K562 (cell line): ENCODE measurements around the gene KCNK4.

Experiments
- BRD4 ChIP-seq: fragments of 200-600 bp; sonication (generic); IDR thresholded peaks from 2 replicates; pipeline ENCODE4 v1.6.1; 2017; ENCODE audit warnings: inconsistent platforms
- GATA2 ChIP-seq: sonication (generic); formaldehyde crosslinking; IDR thresholded peaks from 2 replicates; pipeline ENCODE4 v1.4.0; 2020; ENCODE audit warnings: mild to moderate bottlenecking, missing genetic modification reagents
- REST ChIP-seq, 2 experiments: fragments of 450-650 bp; formaldehyde crosslinking in 1 of 2; IDR thresholded peaks; 2 replicates each; pipeline versions ENCODE4 v1.4.0 to v1.6.1; 2014 to 2020; ENCODE audit warnings: mild to moderate bottlenecking in 2 of 2, borderline replicate concordance in 1 of 2, low read depth in 1 of 2
- TF ChIP-seq, protein P1 (sequence below): sonication (generic); formaldehyde crosslinking; IDR thresholded peaks from 2 replicates; pipeline ENCODE4 v1.8.1; 2023; ENCODE audit warnings: mild to moderate bottlenecking, missing genetic modification reagents
- TF ChIP-seq, protein P2 (sequence below), 3 experiments: IDR thresholded peaks in 2 of 3; conservative IDR thresholded peaks in 1 of 3; 2 replicates each; pipeline ENCODE4 v1.5.1; 2011 to 2012; ENCODE audit warnings: low read length in 3 of 3, mild to moderate bottlenecking in 3 of 3, control low read depth in 2 of 3, improper control_type of control experiment in 1 of 3, inconsistent platforms in 1 of 3, low read depth in 1 of 3, mixed read lengths in 1 of 3, moderate library complexity in 1 of 3; ENCODE audit not compliant: insufficient read depth in 2 of 3

GRCh38 chr11:64304032-64304315 lies 12.9 kb downstream of the KCNK4 start:
- TF ChIP-seq BRD4: no peak
- TF ChIP-seq, protein P1, sequence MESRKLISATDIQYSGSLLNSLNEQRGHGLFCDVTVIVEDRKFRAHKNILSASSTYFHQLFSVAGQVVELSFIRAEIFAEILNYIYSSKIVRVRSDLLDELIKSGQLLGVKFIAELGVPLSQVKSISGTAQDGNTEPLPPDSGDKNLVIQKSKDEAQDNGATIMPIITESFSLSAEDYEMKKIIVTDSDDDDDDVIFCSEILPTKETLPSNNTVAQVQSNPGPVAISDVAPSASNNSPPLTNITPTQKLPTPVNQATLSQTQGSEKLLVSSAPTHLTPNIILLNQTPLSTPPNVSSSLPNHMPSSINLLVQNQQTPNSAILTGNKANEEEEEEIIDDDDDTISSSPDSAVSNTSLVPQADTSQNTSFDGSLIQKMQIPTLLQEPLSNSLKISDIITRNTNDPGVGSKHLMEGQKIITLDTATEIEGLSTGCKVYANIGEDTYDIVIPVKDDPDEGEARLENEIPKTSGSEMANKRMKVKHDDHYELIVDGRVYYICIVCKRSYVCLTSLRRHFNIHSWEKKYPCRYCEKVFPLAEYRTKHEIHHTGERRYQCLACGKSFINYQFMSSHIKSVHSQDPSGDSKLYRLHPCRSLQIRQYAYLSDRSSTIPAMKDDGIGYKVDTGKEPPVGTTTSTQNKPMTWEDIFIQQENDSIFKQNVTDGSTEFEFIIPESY: no peak
- TF ChIP-seq REST (IDR thresholded peaks at IDR 0.05; ENCODE audit: borderline replicate concordance): no peak
- no peak for TF ChIP-seq REST (CRISPR knock-in tag; IDR thresholded peaks at IDR 0.05; ENCODE audit: low read depth)
- no peak for TF ChIP-seq GATA2 (CRISPR knock-in tag)
- TF ChIP-seq, protein P2, sequence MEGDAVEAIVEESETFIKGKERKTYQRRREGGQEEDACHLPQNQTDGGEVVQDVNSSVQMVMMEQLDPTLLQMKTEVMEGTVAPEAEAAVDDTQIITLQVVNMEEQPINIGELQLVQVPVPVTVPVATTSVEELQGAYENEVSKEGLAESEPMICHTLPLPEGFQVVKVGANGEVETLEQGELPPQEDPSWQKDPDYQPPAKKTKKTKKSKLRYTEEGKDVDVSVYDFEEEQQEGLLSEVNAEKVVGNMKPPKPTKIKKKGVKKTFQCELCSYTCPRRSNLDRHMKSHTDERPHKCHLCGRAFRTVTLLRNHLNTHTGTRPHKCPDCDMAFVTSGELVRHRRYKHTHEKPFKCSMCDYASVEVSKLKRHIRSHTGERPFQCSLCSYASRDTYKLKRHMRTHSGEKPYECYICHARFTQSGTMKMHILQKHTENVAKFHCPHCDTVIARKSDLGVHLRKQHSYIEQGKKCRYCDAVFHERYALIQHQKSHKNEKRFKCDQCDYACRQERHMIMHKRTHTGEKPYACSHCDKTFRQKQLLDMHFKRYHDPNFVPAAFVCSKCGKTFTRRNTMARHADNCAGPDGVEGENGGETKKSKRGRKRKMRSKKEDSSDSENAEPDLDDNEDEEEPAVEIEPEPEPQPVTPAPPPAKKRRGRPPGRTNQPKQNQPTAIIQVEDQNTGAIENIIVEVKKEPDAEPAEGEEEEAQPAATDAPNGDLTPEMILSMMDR (IDR thresholded peaks at IDR 0.05 in 2 of 3, conservative IDR thresholded peaks at IDR 0.05 in 1 of 3; ENCODE audit: insufficient read depth in 2 of 3, low read depth in 1 of 3, low read length in 3 of 3): no peak
